Germinal center (tissue), 1 donor: ENCODE data around the gene EYA4.

Experiments used
- DNase-seq: peaks from one replicate; pipeline ENCODE4 v3.0.0; 2012; ENCODE audit warnings: mixed read lengths, low spot score

EYA4 gene

GRCh38 chr6:133404151-133404550 lies 163.0 kb downstream of the EYA4 start:
- DNase-seq = no peak

DNA sequence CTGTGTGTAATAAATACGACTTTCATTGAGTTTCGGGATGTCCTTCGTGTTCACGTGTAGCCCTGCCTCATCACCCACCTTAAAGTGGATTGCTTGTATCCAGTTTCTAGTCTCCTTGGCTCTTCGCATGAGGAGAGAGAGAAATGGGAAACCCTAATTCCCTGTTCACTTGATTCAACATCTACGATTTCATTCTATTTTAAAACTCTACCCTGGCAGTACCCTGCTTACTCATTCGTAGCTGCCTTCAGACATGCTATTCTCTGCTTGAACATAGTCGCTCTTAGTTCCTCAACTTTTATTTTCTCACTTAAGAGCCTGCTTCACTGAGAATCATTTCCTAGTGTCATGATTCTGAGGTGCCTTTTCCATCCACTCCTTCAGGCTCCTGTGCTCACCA lies 163.6 kb downstream of the EYA4 start:
- DNase-seq = no peak

GRCh38 chr6:133407320-133408100 lies 166.4 kb downstream of the EYA4 start:
- DNase-seq = no peak

- DNase-seq = no peak
Observed at GRCh38 chr6:133408132-133408531, 167.0 kb downstream of the EYA4 start.

DNA sequence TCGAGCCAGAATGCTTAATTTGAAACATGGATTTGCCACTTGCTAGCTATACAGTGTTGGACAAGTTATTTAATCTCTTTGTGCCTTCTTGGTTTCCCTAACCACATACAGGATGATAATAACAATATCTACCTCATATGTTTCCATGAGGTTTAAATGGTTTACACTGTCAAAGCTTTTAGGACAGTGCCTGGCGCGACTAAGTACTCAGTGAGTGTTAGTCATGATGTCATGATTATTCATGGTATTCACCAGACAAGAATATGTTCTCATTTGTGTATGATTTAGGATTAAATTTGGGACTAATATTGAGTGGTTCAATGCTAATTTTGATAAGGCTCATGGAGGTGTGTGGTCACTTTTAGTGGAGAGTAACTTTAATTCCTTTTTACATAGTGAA lies 167.4 kb downstream of the EYA4 start:
- DNase-seq = no peak

GRCh38 chr6:133410638-133411435 lies 169.7 kb downstream of the EYA4 start:
- no peak for DNase-seq

DNA sequence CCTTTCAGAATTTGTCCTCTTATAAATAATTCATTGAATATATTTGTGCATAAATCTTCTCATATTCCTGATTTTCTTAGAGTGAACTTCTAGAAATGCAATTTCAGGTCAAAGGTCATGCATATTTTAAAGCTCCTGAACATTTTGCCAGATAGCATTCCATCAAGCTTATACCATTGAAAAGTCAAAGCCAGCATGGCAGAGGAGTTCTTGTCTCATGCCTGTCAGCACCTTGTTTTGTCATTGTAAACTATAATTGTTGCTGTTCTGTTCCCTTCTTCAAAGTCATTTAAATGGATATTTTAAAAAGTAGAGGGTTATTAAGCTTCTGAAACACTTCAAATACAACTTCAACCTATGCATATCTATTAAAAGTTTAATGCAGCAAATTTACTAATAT lies 170.6 kb downstream of the EYA4 start:
- DNase-seq = no peak

DNA sequence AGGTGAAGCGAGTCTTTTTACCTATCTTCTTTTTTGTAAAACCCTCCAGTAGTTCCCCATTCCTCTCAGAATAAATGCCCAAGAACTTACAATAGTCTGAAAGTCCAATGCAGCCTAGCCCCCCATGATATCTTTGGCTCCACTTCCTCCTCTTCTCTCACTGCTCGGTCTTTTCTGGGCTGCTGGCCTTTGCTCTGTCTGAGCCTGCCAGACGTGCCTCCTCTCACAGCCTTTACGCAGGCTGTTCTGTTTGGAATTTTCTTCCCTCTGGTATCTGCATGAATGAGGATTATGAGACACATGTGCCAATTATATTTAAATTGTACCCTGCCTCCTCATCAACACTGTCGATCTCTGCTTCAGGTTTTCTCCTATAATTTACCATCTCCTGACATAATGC lies 174.1 kb downstream of the EYA4 start:
- no peak for DNase-seq

GRCh38 chr6:133418108-133418507 lies 177.0 kb downstream of the EYA4 start:
- no peak for DNase-seq

DNA sequence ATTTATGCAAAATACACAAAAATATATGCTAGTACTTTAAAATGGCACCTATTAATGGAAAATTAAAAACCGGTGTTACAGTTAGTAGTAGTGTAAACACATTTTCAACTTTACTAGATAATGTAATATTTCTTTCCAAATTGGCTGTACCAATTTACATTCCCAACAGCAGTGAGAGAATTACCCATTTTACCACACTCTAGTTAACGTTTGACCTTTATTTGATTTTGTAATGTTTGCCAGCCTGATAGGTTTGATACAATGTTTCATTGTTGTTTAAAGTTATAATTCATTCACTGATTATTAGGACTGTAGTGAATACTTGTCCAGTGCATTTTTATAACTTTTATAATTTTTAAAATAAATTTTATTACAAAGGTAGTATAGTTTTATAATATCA lies 182.1 kb downstream of the EYA4 start:
- no peak for DNase-seq

- DNase-seq = no peak
Observed at GRCh38 chr6:133424359-133424758, 183.2 kb downstream of the EYA4 start.

- DNase-seq = no peak
Observed at GRCh38 chr6:133426038-133426437, 184.9 kb downstream of the EYA4 start.

- DNase-seq = no peak
Observed at GRCh38 chr6:133428295-133428694, 187.1 kb downstream of the EYA4 start.

GRCh38 chr6:133430530-133430929 lies 189.4 kb downstream of the EYA4 start:
- no peak for DNase-seq

- DNase-seq = no peak
Observed at GRCh38 chr6:133431031-133431430, 189.9 kb downstream of the EYA4 start.

DNA sequence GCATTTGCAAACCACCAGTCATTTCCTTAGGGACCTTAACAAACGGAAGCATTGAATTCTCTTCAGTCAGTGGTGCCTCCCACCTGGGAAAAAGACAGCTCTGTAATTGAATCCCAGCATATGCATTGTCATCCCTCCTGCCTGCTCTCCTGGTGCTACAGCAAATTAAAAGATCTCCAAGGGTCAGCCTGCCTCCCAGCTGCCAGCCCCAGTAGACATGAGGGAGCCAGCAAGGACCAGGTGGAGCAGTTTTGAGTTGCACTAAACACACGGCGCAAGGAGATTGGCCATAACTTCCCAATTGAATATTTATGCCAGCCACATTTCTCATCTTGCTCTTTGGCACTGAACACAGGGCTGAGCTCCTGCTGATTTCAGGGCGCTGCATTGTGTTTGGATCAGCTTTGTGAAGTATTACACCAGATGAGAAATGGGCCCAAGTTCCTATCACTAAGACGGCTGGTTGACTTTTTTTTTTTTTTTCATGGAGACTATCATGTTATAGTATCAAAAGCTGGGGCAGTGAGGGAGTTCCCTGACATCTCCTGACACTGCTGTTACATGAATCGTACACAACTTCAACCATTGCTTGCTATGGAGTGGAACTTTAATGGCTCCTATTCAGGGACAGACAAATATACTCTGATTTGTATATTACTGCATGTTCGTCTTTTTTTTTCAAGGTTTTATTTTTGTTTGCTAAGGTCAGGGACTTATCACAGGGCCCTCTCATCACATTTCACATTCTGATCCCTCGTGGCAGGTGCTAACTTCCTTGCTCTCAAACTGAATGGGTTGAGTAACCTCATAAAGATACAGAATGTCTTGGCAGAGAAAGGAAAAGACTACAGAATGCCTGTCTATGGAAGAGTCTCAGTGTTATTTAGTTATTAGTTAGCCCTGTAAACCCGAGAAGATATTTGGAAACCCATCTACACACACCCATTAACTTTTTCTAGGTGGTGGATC lies 191.1 kb downstream of the EYA4 start:
- no peak for DNase-seq

- no peak for DNase-seq
Observed at GRCh38 chr6:133435065-133435728, 194.0 kb downstream of the EYA4 start.

DNA sequence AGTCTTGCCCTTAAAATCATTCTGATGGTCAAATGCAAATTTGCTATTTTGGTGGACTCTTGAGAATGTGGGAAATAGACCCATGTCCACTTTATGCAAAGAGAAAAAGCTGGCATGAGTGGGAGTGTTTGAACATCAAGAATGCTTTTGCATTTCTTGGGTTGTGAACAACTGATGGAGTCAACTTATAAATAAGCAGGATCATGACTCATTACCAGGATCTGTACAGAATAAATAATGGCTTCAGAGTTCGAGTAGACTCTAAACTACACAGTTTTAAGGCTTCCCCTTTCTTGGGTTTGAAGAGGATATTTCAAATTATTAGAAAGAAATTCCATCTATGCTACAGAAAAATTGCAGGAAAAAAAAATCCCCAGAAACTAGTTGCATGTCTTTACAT lies 195.5 kb downstream of the EYA4 start:
- no peak for DNase-seq

DNA sequence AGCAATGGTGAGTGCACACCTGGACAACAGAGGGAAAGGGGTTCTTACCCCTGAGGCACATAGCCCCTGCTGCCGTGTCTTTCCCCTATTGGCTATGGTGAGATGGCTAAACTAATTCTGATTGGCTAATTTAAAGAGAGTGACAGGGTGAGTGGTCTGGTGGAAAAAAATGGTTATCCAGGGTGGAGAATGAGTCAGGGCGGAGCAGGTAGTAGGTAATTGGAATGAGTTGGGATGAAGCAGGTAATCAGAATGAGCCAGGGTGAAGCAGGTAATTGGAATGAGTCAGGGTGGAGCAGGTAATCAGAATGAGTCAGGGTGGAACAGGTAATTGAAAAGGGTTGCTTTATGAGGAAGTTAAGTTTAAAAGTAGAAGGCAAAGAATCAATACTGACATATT lies 200.3 kb downstream of the EYA4 start:
- no peak for DNase-seq

- DNase-seq = no peak
Observed at GRCh38 chr6:133446789-133447188, 205.6 kb downstream of the EYA4 start.

DNA sequence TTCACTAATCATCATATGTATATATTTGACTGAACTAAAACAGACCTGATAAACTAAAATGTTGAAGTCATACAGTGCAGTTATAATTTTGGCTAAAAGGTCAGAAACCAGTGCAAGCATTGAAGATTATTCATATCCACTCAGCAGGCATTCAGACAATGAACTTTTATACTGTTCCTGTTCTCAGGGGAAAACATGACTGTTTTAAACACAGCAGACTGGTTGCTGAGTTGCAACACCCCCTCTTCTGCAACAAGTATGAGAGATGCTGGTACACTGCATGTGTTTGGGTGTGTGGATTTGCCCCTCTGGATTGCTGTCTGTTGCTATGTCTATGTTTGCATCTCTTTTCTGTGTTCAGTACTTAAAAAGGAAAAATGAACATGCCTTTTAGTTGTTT lies 206.8 kb downstream of the EYA4 start:
- DNase-seq = no peak

- no peak for DNase-seq
Observed at GRCh38 chr6:133456439-133456838, 215.3 kb downstream of the EYA4 start.
